Thymus (tissue), 11 donors: ENCODE data around the gene NRXN3. TPM values are rescaled to one million over a fixed set of nuclear protein-coding genes. Genes with fewer than 3 reads are reported as not detected.

Experiments
- DNase-seq, 9 donors: peaks; one replicate each; pipeline ENCODE4 v3.0.0-alpha.2; 2013; ENCODE audit warnings: low spot score in 9 of 9, low read depth in 6 of 9, missing footprints in 1 of 9
- H3K27ac ChIP-seq, 2 donors: one replicate each; pipeline ENCODE4 v1.5.1; 2013; ENCODE audit warnings: control low read depth in 1 of 2, low read depth in 1 of 2, low read length in 1 of 2, mild to moderate bottlenecking in 1 of 2, moderate library complexity in 1 of 2
- H3K27me3 ChIP-seq, 2 donors: one replicate each; pipeline ENCODE4 v1.5.1; 2013; ENCODE audit warnings: low read length in 1 of 2; ENCODE audit not compliant: control insufficient read depth in 2 of 2, insufficient read depth in 1 of 2
- H3K36me3 ChIP-seq, 2 donors: one replicate each; pipeline ENCODE4 v1.5.1; 2013; ENCODE audit warnings: low read length in 1 of 2, mild to moderate bottlenecking in 1 of 2, moderate library complexity in 1 of 2; ENCODE audit not compliant: control insufficient read depth in 2 of 2, insufficient read depth in 2 of 2
- H3K4me1 ChIP-seq, 2 donors: one replicate each; pipeline ENCODE4 v1.5.1; 2013; ENCODE audit warnings: low read length in 2 of 2; ENCODE audit not compliant: control insufficient read depth in 2 of 2, insufficient read depth in 2 of 2
- H3K4me3 ChIP-seq, 2 donors: one replicate each; pipeline ENCODE4 v1.5.1; 2013; ENCODE audit warnings: low read length in 2 of 2, control low read depth in 1 of 2, mild to moderate bottlenecking in 1 of 2
- H3K9me3 ChIP-seq, 2 donors: one replicate each; pipeline ENCODE4 v1.5.1; 2013; ENCODE audit warnings: low read length in 1 of 2, mild to moderate bottlenecking in 1 of 2; ENCODE audit not compliant: control insufficient read depth in 2 of 2, insufficient read depth in 1 of 2
- WGBS: extraction: QIAGEN DNeasy Blood & Tissue Kit; methylation state at CpG from one replicate; pipeline ENCODE4 v1.1.7; 2013; 5-methylcytosine and 5-hydroxymethylcytosine counted together
- polyA plus RNA-seq: library from polyadenylated mRNA; stranded (reverse); fragments of 200-250 nt; gene quantifications from one replicate; pipeline ENCODE4 v1.2.3, GENCODE V29; 2013
- total RNA-seq: library from RNA; stranded (reverse); fragments of 120-200 nt; gene quantifications from one replicate; pipeline ENCODE4 v1.2.4, GENCODE V29; 2013
- donor health status: healthy.

Gene NRXN3
- total and polyA plus RNA-seq, 2 donors = 1.5 to 3.7 TPM

GRCh38 chr14:78709795-78710557 is 539.8 kb downstream of the NRXN3 start:
- DNase-seq = no peak
- H3K9me3 ChIP-seq = no peaks in the 10 kb centered on the region
- no peaks in the 10 kb centered on the region for H3K4me1 ChIP-seq
- WGBS = 93% methylated on average over 5 of the region's 5 CpGs
- H3K4me3 ChIP-seq = no peak overlapping the region
- H3K27ac ChIP-seq = no peak overlapping the region
- no peaks in the 10 kb centered on the region for H3K36me3 ChIP-seq
- no peaks in the 10 kb centered on the region for H3K27me3 ChIP-seq

DNA sequence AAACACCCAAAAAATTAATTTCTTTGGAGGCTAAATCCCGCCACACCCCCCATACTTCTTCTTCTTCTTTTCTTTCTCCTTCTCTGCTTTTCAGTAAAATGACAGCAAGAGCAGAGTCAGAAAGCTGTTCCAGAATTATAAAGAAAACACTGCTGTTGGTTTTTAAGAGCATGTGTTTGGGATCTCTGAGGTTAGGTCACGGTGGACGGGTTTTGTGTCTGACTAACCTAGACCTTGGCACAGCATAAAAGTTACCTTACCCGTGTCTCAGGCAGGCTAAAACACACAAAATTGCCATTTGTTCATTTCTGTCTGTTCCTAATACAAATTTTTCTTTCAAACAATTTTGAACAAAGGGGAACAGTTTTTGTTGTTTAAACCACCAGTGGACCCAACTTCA is 540.8 kb downstream of the NRXN3 start:
- Histone ChIP-seq H3K4me1 (no peaks in the 10 kb centered on the region), H3K4me3 (no peak overlapping the region), H3K36me3 (no peaks in the 10 kb centered on the region), H3K9me3 (no peaks in the 10 kb centered on the region), H3K27me3 (no peaks in the 10 kb centered on the region), H3K27ac (no peak overlapping the region)
- no peak for DNase-seq
- 89% methylated on average over 4 of the region's 4 CpGs for WGBS

DNA sequence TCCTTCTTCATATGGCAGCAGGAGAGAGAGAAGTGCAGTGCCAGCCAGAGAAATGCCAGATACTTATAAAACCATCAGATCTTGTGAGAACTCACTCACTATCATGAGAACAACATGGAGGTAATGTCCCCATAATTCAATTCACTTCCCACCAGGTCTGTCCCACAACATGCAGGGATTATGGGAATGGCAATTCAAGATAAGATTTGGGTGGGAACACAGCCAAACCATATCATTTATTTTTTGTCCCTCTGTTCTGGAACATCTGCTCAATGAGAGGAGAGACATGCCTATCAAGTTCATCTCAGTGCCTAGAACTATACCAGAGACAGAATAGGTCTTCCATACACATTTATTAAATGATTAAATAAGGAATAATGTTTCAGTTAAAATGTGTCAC is 543.5 kb downstream of the NRXN3 start:
- no peak for DNase-seq
- Histone ChIP-seq H3K9me3 (no peaks in the 10 kb centered on the region), H3K36me3 (no peaks in the 10 kb centered on the region)

GRCh38 chr14:78714711-78715110 is 544.5 kb downstream of the NRXN3 start:
- Histone ChIP-seq H3K36me3 (no peaks in the 10 kb centered on the region), H3K4me3 (no peak overlapping the region), H3K27me3 (no peaks in the 10 kb centered on the region), H3K9me3 (no peaks in the 10 kb centered on the region), H3K27ac (no peak overlapping the region), H3K4me1 (no peaks in the 10 kb centered on the region)
- WGBS = 95% methylated on average over 18 of the region's 18 CpGs
- no peak for DNase-seq

More for the DNA sequence above, 543.5 kb downstream of the NRXN3 start:
- no peaks in the 10 kb centered on the region for H3K27me3 ChIP-seq
- no peak overlapping the region for H3K27ac ChIP-seq
- no peak overlapping the region for H3K4me3 ChIP-seq
- no peaks in the 10 kb centered on the region for H3K4me1 ChIP-seq

DNA sequence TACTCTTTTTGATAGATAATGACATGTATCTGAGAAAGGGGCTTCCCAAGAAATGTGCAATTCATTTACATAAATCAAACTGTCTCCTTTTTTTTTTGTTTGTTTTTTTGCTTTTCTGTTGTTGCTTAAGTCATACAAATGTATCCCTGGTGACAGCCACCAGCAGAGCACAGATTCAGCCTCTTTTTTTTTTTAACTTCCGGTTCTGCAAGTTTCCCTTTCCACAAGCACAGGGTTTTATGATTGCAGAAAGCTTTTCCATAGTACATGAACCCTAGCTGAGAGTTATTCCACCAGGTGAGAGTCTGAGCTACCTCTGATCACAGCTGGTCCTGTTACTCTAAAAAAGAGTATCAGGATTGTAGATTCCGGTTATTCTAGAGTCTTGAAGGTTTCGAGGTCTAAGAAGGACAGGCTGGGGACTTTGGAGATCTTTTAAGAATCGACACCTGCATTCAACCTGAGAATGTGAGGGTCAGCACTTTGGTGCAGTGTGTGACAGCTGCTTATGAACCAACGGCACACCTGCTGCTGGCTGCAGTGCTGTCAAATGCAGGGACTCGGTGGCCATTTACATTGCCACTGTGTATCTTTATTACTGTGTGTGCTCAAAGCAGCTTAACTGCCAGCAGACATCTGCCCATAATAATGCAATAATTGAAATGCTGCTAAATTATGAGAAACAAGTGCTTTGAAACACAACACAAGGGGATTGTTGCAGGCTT is 551.7 kb downstream of the NRXN3 start:
- no peak for DNase-seq
- Histone ChIP-seq H3K4me3 (no peak overlapping the region), H3K9me3 (no peaks in the 10 kb centered on the region), H3K27me3 (no peaks in the 10 kb centered on the region), H3K4me1 (no peaks in the 10 kb centered on the region), H3K27ac (no peak overlapping the region), H3K36me3 (no peaks in the 10 kb centered on the region)
- 80% methylated on average over 6 of the region's 6 CpGs for whole genome bisulfite sequencing

DNA sequence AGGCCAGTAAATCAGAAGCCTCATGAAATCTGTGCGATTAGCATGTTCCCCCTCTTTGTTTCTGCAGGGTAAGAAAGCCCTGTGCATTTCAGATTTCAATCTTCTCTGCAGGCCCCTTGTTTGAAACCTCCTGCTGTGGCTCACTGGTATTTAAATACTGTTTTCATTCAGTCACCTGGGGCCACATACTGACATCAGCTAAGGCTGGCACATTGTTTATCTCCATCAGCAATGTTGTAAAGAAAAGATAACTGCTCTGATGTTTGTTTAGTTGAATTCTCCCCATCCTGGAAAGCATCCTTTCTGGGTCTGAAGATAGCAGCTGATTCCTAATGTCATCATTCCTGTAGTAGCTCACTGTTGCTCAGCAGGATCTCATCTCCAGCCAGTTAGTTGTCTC is 554.9 kb downstream of the NRXN3 start:
- Histone ChIP-seq H3K27ac (no peak overlapping the region), H3K27me3 (no peaks in the 10 kb centered on the region), H3K9me3 (no peaks in the 10 kb centered on the region), H3K4me3 (no peak overlapping the region), H3K4me1 (no peaks in the 10 kb centered on the region), H3K36me3 (no peaks in the 10 kb centered on the region)
- DNase-seq = no peak
- 71% methylated on average over 1 of the region's 1 CpG for WGBS

GRCh38 chr14:78737116-78737515 is 566.9 kb downstream of the NRXN3 start:
- no peak for DNase-seq
- WGBS = 66% methylated on average over 3 of the region's 3 CpGs
- Histone ChIP-seq H3K27ac (no peak overlapping the region), H3K9me3 (no peaks in the 10 kb centered on the region), H3K4me1 (no peaks in the 10 kb centered on the region), H3K4me3 (no peak overlapping the region), H3K36me3 (no peaks in the 10 kb centered on the region), H3K27me3 (no peaks in the 10 kb centered on the region)

- Histone ChIP-seq H3K4me3 (no peak overlapping the region), H3K4me1 (no peaks in the 10 kb centered on the region), H3K27me3 (no peaks in the 10 kb centered on the region), H3K27ac (no peak overlapping the region), H3K9me3 (no peaks in the 10 kb centered on the region), H3K36me3 (no peaks in the 10 kb centered on the region)
- 79% methylated on average over 6 of the region's 6 CpGs for WGBS
- no peak for DNase-seq
These were observed 567.4 kb downstream of the NRXN3 start for GRCh38 chr14:78737601-78738000.

GRCh38 chr14:78746086-78746595 is 576.0 kb downstream of the NRXN3 start:
- Histone ChIP-seq H3K4me3 (no peak overlapping the region), H3K9me3 (no peaks in the 10 kb centered on the region), H3K27ac (no peak overlapping the region), H3K27me3 (no peaks in the 10 kb centered on the region), H3K36me3 (no peaks in the 10 kb centered on the region), H3K4me1 (no peaks in the 10 kb centered on the region)
- DNase-seq = no peak
- 68% methylated on average over 3 of the region's 3 CpGs for WGBS
